Panc1 (cell line): ENCODE data around the gene CCDC51.

Source experiments
- POLR2AphosphoS5 ChIP-seq: IDR thresholded peaks from 2 replicates; pipeline ENCODE4 v1.6.1; 2012; ENCODE audit warnings: mild to moderate bottlenecking, low read depth, low read length, moderate library complexity
- REST ChIP-seq, 2 experiments: IDR thresholded peaks; 2 replicates each; pipeline ENCODE4 v1.6.1; 2011 to 2012; ENCODE audit warnings: low read depth in 2 of 2, control low read depth in 1 of 2, low read length in 1 of 2, mild to moderate bottlenecking in 1 of 2, moderate library complexity in 1 of 2; ENCODE audit not compliant: insufficient read depth in 1 of 2
- SIN3A ChIP-seq: IDR thresholded peaks from 2 replicates; pipeline ENCODE4 v1.6.1; 2012; ENCODE audit warnings: low read depth, mild to moderate bottlenecking, low read length, moderate library complexity, borderline replicate concordance; ENCODE audit not compliant: insufficient read depth
- TCF7L2 ChIP-seq: IDR thresholded peaks from 2 replicates; pipeline ENCODE4 v1.6.1; 2011; ENCODE audit warnings: mild to moderate bottlenecking, low read depth, low read length, inconsistent platforms
- TF ChIP-seq, protein P1 (sequence below): fragments of 450-650 bp; IDR thresholded peaks from 2 replicates; pipeline ENCODE4 v1.5.1; 2017; ENCODE audit warnings: mild to moderate bottlenecking

GRCh38 chr3:48405971-48406370 lies 33.9 kb downstream of the CCDC51 start:
- TF ChIP-seq, protein P1, sequence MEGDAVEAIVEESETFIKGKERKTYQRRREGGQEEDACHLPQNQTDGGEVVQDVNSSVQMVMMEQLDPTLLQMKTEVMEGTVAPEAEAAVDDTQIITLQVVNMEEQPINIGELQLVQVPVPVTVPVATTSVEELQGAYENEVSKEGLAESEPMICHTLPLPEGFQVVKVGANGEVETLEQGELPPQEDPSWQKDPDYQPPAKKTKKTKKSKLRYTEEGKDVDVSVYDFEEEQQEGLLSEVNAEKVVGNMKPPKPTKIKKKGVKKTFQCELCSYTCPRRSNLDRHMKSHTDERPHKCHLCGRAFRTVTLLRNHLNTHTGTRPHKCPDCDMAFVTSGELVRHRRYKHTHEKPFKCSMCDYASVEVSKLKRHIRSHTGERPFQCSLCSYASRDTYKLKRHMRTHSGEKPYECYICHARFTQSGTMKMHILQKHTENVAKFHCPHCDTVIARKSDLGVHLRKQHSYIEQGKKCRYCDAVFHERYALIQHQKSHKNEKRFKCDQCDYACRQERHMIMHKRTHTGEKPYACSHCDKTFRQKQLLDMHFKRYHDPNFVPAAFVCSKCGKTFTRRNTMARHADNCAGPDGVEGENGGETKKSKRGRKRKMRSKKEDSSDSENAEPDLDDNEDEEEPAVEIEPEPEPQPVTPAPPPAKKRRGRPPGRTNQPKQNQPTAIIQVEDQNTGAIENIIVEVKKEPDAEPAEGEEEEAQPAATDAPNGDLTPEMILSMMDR = no peak
- TF ChIP-seq POLR2AphosphoS5 (no peak), SIN3A (no peak), REST (IDR thresholded peaks at IDR 0.05; ENCODE audit: insufficient read depth in 1 of 2, low read depth in 2 of 2, low read length in 1 of 2) (no peak), TCF7L2 (no peak)
